SK-N-SH (cell line): ENCODE results near the gene ROBO4.

Experiments
- CTCF ChIP-seq: fragments of 200-600 bp; sonication (generic); IDR thresholded peaks from 2 replicates; pipeline ENCODE4 v1.6.1; 2017; ENCODE audit warnings: antibody characterized with exemption, mild to moderate bottlenecking, moderate library complexity
- GABPA ChIP-seq: IDR thresholded peaks from 2 replicates; pipeline ENCODE4 v1.4.0; 2012; ENCODE audit warnings: low read depth, mild to moderate bottlenecking
- POLR2AphosphoS5 ChIP-seq: IDR thresholded peaks from 2 replicates; pipeline ENCODE4 v1.6.1; 2012; ENCODE audit warnings: low read depth, low read length

GRCh38 chr11:124864176-124864891 lies 33.3 kb downstream of the ROBO4 start:
- no peak for TF ChIP-seq POLR2AphosphoS5
- TF ChIP-seq CTCF: no peak
- TF ChIP-seq GABPA: no peak
